A549 (cell line): ENCODE results near the gene CX3CL1.

Experiments
- BHLHE40 ChIP-seq: IDR thresholded peaks from 2 replicates; pipeline ENCODE4 v1.6.1; 2012; ENCODE audit warnings: low read depth, low read length, inconsistent platforms
- EP300 ChIP-seq, 2 experiments: fragments of >200 bp; sonication (Bioruptor Twin); formaldehyde crosslinking; IDR thresholded peaks; 2 replicates in 1 of 2; 3 replicates in 1 of 2; pipeline ENCODE4 v1.6.1; 2016 to 2017
- NPAS2 ChIP-seq: fragments of 250-450 bp; sonication (Bioruptor Pico); IDR thresholded peaks from 2 replicates; pipeline ENCODE4 v1.8.0; 2022; ENCODE audit warnings: mild to moderate bottlenecking, moderate library complexity, borderline replicate concordance
- POLR2A ChIP-seq: IDR thresholded peaks from 2 replicates; pipeline ENCODE4 v1.6.1; 2012; ENCODE audit warnings: mild to moderate bottlenecking, low read length
- RAD21 ChIP-seq, 2 experiments: fragments of >200 bp in 1 of 2; sonication (Bioruptor Twin) in 1 of 2; formaldehyde crosslinking in 1 of 2; IDR thresholded peaks in 1 of 2; conservative IDR thresholded peaks in 1 of 2; 2 replicates in 1 of 2; 3 replicates in 1 of 2; pipeline ENCODE4 v1.6.1; 2012 to 2018; ENCODE audit warnings: inconsistent platforms in 1 of 2
- TF ChIP-seq, protein P1 (sequence below): fragments of >200 bp; sonication (Bioruptor Twin); formaldehyde crosslinking; IDR thresholded peaks from 3 replicates; pipeline ENCODE4 v1.5.1; 2016
- TF ChIP-seq, protein P2 (sequence below): fragments of 200-600 bp; sonication (generic); IDR thresholded peaks from 2 replicates; pipeline ENCODE4 v1.6.1; 2016; ENCODE audit warnings: antibody characterized with exemption, mild to moderate bottlenecking, moderate library complexity

DNA sequence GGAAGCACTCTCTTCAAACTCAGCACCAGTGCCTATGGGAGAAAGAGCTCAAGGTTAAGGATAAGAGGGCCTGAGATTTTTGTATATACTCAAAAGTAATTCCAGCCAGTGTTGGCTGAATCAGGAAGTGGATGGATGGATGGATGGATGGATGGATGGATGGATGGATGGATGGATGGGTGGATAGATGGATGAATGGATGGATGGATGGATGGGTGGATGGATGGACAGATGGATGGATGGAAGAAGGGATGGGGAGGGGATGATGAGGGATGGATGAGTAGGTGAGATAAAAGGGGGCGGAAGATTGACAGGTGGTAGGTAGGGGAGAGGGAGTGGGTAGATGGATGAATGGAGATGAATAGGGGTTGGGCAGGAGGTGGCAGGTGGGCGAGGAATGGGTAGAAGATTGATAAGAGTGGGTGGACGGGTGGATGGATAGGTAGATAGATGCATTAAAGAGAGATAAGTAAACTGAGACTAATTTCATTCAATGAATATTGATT, 4.1 kb downstream of the CX3CL1 start:
- no peak for TF ChIP-seq NPAS2 (CRISPR knock-in tag)
- TF ChIP-seq, protein P1, sequence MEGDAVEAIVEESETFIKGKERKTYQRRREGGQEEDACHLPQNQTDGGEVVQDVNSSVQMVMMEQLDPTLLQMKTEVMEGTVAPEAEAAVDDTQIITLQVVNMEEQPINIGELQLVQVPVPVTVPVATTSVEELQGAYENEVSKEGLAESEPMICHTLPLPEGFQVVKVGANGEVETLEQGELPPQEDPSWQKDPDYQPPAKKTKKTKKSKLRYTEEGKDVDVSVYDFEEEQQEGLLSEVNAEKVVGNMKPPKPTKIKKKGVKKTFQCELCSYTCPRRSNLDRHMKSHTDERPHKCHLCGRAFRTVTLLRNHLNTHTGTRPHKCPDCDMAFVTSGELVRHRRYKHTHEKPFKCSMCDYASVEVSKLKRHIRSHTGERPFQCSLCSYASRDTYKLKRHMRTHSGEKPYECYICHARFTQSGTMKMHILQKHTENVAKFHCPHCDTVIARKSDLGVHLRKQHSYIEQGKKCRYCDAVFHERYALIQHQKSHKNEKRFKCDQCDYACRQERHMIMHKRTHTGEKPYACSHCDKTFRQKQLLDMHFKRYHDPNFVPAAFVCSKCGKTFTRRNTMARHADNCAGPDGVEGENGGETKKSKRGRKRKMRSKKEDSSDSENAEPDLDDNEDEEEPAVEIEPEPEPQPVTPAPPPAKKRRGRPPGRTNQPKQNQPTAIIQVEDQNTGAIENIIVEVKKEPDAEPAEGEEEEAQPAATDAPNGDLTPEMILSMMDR = no peak
- no peak for TF ChIP-seq EP300 (IDR thresholded peaks at IDR 0.05)
- no peak for TF ChIP-seq POLR2A
- TF ChIP-seq, protein P2, sequence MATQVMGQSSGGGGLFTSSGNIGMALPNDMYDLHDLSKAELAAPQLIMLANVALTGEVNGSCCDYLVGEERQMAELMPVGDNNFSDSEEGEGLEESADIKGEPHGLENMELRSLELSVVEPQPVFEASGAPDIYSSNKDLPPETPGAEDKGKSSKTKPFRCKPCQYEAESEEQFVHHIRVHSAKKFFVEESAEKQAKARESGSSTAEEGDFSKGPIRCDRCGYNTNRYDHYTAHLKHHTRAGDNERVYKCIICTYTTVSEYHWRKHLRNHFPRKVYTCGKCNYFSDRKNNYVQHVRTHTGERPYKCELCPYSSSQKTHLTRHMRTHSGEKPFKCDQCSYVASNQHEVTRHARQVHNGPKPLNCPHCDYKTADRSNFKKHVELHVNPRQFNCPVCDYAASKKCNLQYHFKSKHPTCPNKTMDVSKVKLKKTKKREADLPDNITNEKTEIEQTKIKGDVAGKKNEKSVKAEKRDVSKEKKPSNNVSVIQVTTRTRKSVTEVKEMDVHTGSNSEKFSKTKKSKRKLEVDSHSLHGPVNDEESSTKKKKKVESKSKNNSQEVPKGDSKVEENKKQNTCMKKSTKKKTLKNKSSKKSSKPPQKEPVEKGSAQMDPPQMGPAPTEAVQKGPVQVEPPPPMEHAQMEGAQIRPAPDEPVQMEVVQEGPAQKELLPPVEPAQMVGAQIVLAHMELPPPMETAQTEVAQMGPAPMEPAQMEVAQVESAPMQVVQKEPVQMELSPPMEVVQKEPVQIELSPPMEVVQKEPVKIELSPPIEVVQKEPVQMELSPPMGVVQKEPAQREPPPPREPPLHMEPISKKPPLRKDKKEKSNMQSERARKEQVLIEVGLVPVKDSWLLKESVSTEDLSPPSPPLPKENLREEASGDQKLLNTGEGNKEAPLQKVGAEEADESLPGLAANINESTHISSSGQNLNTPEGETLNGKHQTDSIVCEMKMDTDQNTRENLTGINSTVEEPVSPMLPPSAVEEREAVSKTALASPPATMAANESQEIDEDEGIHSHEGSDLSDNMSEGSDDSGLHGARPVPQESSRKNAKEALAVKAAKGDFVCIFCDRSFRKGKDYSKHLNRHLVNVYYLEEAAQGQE = no peak
- TF ChIP-seq RAD21 (conservative IDR thresholded peaks at IDR 0.05 in 1 of 2, IDR thresholded peaks at IDR 0.05 in 1 of 2) = no peak
- no peak for TF ChIP-seq BHLHE40
